MCF 10A (cell line): ENCODE measurements around the gene ARHGAP19. TPM values are rescaled to one million over a fixed set of nuclear protein-coding genes. Genes with fewer than 3 reads are reported as not detected.

ENCODE experiments used
- BruUV-seq: library from RNA; stranded (reverse); fragments of 400-500 nt; replicated peaks from 2 replicates; lab custom pipeline; 2021; lab: Mats Ljungman, UMichigan
- CTCF ChIA-PET: fragments of 300-600 bp; sonication (Branson Sonifier 250); formaldehyde crosslinking; extraction: SDS; loops from one replicate; lab custom pipeline; 2021; ENCODE audit warnings: antibody characterized with exemption, inconsistent platforms; lab: Yijun Ruan, JAX
- POLR2A ChIA-PET: fragments of 300-600, 350-650 bp; sonication (Branson Sonifier 250); formaldehyde crosslinking; extraction: SDS; loops from one replicate; lab custom pipeline; 2020; ENCODE audit warnings: antibody characterized with exemption, inconsistent platforms; lab: Yijun Ruan, JAX
- DNase-seq: peaks from one replicate; pipeline ENCODE4 v3.0.0-alpha.2; 2018; ENCODE audit not compliant: unreplicated experiment
- H3K27ac Mint-ChIP-seq: one replicate; pipeline ENCODE4 v1.8.0; 2022; ENCODE audit warnings: mild to moderate bottlenecking, low read depth, mixed read lengths; ENCODE audit not compliant: unreplicated experiment
- H3K27me3 Mint-ChIP-seq: one replicate; pipeline ENCODE4 v1.8.0; 2022; ENCODE audit warnings: mixed read lengths; ENCODE audit not compliant: insufficient read depth, unreplicated experiment
- H3K36me3 Mint-ChIP-seq: one replicate; pipeline ENCODE4 v1.8.0; 2022; ENCODE audit warnings: mild to moderate bottlenecking, moderate library complexity, mixed read lengths; ENCODE audit not compliant: insufficient read depth, unreplicated experiment
- H3K4me1 Mint-ChIP-seq: one replicate; pipeline ENCODE4 v1.8.0; 2022; ENCODE audit warnings: mixed read lengths; ENCODE audit not compliant: insufficient read depth, unreplicated experiment
- H3K4me3 Mint-ChIP-seq: one replicate; pipeline ENCODE4 v1.8.0; 2022; ENCODE audit warnings: mild to moderate bottlenecking, moderate library complexity, mixed read lengths; ENCODE audit not compliant: unreplicated experiment
- H3K9me3 Mint-ChIP-seq: one replicate; pipeline ENCODE4 v1.8.0; 2022; ENCODE audit warnings: mixed read lengths; ENCODE audit not compliant: unreplicated experiment
- intact Hi-C: fragments of 100-400 bp; cut with micrococcal nuclease; formaldehyde crosslinking; loops from 2 replicates; pipeline ENCODE4 v1.14.1; 2022
- total RNA-seq: library from RNA; stranded (reverse); gene quantifications from 2 replicates; pipeline ENCODE4 v1.2.3, GENCODE V29; 2022
- TF ChIP-seq, protein P1 (sequence below): fragments of 200-600 bp; IDR thresholded peaks from one replicate; pipeline ENCODE4 v1.8.0; 2022; ENCODE audit warnings: antibody characterized with exemption, mild to moderate bottlenecking; ENCODE audit not compliant: unreplicated experiment

Gene ARHGAP19
- total RNA-seq, 1 experiment from 2014 or later = 11.7 TPM

GRCh38 chr10:97190450-97190849, 102.0 kb downstream of the ARHGAP19 start:
- no peak for DNase-seq
- Mint-ChIP-seq H3K4me3 (no peak overlapping the region), H3K27ac (no peak overlapping the region), H3K36me3 (no peaks in the 10 kb centered on the region), H3K9me3 (no peaks in the 10 kb centered on the region), H3K4me1 (no peaks in the 10 kb centered on the region), H3K27me3 (peaks cover 55% of the 10 kb centered on the region)
- TF ChIP-seq, protein P1, sequence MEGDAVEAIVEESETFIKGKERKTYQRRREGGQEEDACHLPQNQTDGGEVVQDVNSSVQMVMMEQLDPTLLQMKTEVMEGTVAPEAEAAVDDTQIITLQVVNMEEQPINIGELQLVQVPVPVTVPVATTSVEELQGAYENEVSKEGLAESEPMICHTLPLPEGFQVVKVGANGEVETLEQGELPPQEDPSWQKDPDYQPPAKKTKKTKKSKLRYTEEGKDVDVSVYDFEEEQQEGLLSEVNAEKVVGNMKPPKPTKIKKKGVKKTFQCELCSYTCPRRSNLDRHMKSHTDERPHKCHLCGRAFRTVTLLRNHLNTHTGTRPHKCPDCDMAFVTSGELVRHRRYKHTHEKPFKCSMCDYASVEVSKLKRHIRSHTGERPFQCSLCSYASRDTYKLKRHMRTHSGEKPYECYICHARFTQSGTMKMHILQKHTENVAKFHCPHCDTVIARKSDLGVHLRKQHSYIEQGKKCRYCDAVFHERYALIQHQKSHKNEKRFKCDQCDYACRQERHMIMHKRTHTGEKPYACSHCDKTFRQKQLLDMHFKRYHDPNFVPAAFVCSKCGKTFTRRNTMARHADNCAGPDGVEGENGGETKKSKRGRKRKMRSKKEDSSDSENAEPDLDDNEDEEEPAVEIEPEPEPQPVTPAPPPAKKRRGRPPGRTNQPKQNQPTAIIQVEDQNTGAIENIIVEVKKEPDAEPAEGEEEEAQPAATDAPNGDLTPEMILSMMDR = no peak
- BruUV-seq = no TSS peak
- POLR2A ChIA-PET = no interaction called here
- CTCF ChIA-PET = interaction anchor here (0.7 to 3.7 kb wide), 5 partner anchors 8 to 1676 kb away, joined by 3 to 16 read pairs (median 5); no protein-coding TSS in a partner anchor
- intact Hi-C loops = no loop called here

DNA sequence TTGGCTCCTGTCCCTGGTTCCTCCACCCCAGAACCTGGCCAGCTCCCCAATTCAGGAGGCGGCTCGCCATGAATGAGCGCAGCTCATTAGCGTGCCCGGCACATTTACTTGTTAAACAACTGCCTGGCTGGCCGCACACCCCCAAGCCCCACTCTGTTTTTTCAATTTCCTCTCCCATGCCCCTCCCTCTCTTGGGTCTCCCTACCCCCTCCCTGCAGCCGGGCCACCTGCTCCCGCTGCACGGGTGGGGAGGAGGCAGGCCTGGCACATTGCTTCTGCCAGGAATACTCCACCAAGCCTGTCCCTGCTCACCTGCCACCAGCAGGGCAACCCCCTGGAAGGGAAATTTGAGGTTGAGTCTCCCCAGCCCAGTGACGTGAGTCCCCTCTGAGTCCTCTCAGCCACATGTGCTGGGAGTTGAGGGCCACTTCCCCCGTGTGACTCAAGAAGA, 104.2 kb downstream of the ARHGAP19 start:
- Mint-ChIP-seq H3K4me1 (no peaks in the 10 kb centered on the region), H3K27me3 (peaks cover 67% of the 10 kb centered on the region), H3K9me3 (no peaks in the 10 kb centered on the region), H3K36me3 (no peaks in the 10 kb centered on the region), H3K4me3 (no peak overlapping the region), H3K27ac (no peak overlapping the region)
- BruUV-seq = no TSS peak
- TF ChIP-seq, protein P1 = no peak
- intact Hi-C loops = no loop called here
- no peak for DNase-seq
- ChIA-PET POLR2A (no interaction called here), CTCF (no interaction called here)

DNA sequence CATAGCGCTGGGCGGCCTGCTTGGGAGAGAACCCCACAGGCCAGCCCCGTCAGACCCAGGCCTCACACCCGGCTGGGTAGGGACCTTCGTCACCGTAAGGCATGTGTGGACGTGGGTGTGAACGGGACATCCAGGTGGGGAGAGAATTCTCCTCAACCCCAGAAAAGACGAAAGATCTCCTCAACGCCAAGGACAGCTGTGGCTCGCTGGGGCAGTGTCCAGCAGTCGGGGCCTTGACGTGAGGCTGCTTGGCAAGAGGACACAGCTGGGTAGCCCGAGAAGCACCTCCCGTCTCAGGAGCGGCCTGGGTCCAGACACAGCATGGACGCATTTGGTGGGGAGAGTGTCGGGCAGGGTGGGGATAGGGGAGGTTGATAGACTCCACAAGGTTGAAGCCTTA, 105.5 kb downstream of the ARHGAP19 start:
- no peaks in the 10 kb centered on the region for H3K36me3 Mint-ChIP-seq
- intact Hi-C loops = no loop called here
- BruUV-seq = no TSS peak
- H3K27ac Mint-ChIP-seq = no peak overlapping the region
- no peak for DNase-seq
- CTCF ChIA-PET = interaction anchor here (0.9 kb wide), 1 partner anchor 24 kb away, joined by 3 read pairs; no protein-coding TSS in a partner anchor
- POLR2A ChIA-PET = no interaction called here
- TF ChIP-seq, protein P1 = no peak
- peaks cover 62% of the 10 kb centered on the region for H3K27me3 Mint-ChIP-seq
- no peak overlapping the region for H3K4me3 Mint-ChIP-seq
- H3K9me3 Mint-ChIP-seq = no peaks in the 10 kb centered on the region
- H3K4me1 Mint-ChIP-seq = no peaks in the 10 kb centered on the region

- TF ChIP-seq, protein P1 = no peak
- Mint-ChIP-seq H3K4me3 (no peak within 1 kb of the TSS), H3K27me3 (peaks cover 48% of the 10 kb centered on the region), H3K4me1 (no peaks in the 10 kb centered on the region), H3K27ac (no peak within 1 kb of the TSS), H3K36me3 (no peaks in the 10 kb centered on the region), H3K9me3 (no peaks in the 10 kb centered on the region)
- no TSS peak for BruUV-seq
- intact Hi-C loops = no loop called here
- POLR2A ChIA-PET = no interaction called here
- CTCF ChIA-PET = interaction anchor here (0.7 to 1.0 kb wide), 2 partner anchors 25 to 776 kb away, joined by 3 to 5 read pairs; no protein-coding TSS in a partner anchor
- no peak for DNase-seq
Measured at GRCh38 chr10:97185326-97186058, 106.9 kb downstream of the ARHGAP19 start, which contains the start of gene SLIT1. Gene SLIT1, minus strand, starts transcription at chr10:97185959. Its CDS starts 285 bp downstream, at chr10:97185674.
